Kidney tubule cell (primary cell): ENCODE results near the gene PRKCG.
A peak's percentile ranks its signal among the peaks of the same experiment; 100 is the strongest.

Experiments used
- DNase-seq: peaks from one replicate; pipeline ENCODE4 v3.0.0-alpha.2; 2018; ENCODE audit warnings: low spot score

PRKCG gene

DNA sequence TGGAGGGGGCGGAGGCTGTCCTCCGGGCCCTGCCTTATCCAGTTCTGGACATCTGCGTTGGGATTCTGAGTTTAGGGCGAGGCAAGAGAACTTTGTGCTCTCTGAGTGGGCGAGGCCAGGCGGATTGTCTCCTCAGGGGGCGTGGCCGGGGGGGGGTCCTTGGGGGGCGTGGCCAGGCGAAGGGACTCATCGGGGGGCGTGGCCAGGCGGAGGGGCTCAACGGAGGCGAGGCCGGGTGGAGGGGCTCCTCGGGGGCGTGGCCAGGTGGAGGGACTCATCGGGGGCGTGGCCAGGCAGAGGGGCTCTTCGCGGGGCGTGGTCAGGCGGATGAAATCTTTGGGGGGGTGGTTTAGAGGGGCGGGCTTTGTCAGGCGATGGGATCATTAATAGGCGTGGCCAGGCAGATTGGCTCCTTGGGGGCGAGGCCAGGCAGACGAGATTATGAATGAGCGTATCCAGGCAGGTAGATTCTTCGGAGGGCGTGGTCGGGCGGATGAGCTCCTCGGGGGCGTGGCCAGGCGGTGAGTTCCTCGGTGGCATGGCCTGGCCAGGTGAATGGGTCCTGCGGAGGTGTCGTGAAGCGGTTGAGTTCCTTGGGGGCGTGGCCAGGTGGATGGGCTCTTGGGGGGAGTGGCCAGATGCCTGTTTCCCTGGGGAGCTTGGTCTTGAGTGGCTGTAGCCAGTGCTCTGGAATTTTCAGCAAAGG is 16.8 kb downstream of the PRKCG start:
- DNase-seq: no peak

GRCh38 chr19:53900191-53900860 is 18.3 kb downstream of the PRKCG start:
- no peak for DNase-seq

DNA sequence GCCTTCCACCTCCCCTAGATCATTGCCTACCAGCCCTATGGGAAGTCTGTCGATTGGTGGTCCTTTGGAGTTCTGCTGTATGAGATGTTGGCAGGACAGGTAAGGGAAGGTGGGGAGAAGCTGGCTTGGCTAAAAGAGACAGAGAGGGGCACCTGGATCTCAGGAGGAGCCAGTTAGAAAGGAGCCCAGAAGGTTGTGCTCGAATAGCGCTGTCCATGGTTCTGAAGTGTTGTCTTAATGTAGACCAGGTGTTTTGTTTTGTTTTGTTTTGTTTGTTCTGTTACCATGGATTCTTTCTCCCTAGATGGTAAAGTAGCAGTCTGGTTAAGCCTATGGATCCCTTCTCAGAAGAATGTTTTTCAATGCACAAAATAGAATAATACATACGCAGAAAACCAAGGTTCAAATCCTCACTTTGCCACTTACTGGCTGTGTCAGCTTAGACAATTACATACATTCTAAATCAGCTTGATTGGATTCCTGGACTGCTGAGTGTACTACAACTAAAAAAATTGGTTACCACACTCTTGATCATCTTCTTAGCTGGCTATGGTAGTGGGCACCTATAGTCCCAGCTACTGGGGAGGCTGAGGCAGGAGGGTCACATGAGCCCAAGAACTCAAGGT is 21.2 kb downstream of the PRKCG start:
- peak; percentile 33 for DNase-seq

- no peak for DNase-seq
These were observed 22.9 kb downstream of the PRKCG start for GRCh38 chr19:53904909-53905308.

DNA sequence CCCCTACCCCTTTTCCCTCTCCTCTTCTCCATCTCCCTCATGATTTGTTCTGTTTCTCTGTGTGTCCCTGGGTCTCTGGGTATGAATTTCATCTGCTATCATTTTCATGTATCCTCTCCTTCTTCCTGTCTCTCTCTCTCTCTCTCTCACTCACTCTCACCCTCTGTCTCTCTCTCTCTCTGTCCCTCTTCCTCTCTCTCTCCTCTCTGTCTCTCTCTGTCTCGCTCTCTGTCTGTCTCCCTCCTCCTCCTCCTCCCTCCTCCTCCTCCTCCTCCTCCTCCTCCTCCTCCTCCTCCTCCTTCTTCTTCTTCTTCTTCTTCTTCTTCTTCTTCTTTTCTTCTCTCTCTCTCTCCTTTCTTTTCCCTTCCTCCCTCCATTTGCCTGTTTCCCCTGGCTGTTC is 23.8 kb downstream of the PRKCG start:
- no peak for DNase-seq

DNA sequence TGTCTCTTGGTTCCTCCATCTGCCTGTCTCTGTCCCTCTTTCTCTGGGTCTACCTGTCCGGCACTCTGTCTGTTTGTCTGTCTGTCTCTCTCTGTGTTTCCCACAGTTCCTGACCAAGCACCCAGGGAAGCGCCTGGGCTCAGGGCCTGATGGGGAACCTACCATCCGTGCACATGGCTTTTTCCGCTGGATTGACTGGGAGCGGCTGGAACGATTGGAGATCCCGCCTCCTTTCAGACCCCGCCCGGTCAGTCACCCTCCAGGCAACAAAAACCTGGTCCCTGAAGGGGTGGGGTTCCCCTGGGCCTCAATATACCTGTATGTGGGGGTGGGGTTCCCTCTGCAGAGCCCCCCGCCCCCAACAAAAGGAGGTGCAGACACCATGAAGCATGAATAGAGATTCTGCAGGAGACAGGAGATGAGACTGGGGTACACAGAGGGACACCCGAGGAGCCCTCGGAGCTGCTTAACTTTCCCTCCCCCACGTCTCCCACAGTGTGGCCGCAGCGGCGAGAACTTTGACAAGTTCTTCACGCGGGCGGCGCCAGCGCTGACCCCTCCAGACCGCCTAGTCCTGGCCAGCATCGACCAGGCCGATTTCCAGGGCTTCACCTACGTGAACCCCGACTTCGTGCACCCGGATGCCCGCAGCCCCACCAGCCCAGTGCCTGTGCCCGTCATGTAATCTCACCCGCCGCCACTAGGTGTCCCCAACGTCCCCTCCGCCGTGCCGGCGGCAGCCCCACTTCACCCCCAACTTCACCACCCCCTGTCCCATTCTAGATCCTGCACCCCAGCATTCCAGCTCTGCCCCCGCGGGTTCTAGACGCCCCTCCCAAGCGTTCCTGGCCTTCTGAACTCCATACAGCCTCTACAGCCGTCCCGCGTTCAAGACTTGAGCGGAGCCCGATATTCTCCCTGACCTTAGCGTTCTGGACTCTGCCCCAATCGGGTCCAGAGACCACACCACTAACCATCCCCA is 24.5 kb downstream of the PRKCG start:
- DNase-seq: no peak

- DNase-seq: no peak
These were observed 25.2 kb downstream of the PRKCG start for GRCh38 chr19:53907193-53907581.

GRCh38 chr19:53907690-53908089 is 25.7 kb downstream of the PRKCG start:
- no peak for DNase-seq

- DNase-seq: peak; percentile 22
These were observed 26.3 kb downstream of the PRKCG start for GRCh38 chr19:53908106-53908934.

DNA sequence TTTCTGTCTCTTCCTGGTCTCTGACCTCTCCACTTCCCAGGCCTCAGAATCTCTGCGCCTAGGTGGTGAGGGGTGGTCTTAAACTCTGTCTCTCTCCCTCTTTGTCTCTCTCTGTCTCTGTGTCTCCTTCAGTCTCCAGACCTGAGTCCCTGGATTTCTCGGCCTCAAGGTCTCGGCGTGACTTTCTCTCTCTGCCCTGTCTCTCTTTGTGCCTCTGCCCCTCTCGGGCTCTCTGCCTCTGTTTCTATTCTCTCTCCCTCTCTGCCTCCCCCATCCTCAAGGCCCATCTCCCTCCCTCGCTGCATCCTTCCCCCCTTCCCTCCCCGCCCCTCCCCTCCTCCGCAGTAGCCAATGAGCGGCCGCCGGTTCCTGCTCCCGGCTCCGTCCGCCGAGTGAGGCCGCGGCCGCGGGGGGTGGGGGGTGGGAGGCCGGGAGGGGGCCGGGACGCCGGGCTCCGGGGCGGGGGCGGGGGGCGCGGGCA is 27.0 kb downstream of the PRKCG start, which contains the start of gene CACNG7:
TSS of gene CACNG7 (plus strand) at position 344 of the 481 bp plus-strand sequence. CDS start 3,554 bp downstream, outside the sequence.
- DNase-seq: no peak

- DNase-seq: no peak
These were observed 27.6 kb downstream of the PRKCG start for GRCh38 chr19:53909471-53910169.

GRCh38 chr19:53910170-53910518 is 28.1 kb downstream of the PRKCG start:
- DNase-seq: no peak

GRCh38 chr19:53912653-53913052 is 30.7 kb downstream of the PRKCG start:
- no peak for DNase-seq

DNA sequence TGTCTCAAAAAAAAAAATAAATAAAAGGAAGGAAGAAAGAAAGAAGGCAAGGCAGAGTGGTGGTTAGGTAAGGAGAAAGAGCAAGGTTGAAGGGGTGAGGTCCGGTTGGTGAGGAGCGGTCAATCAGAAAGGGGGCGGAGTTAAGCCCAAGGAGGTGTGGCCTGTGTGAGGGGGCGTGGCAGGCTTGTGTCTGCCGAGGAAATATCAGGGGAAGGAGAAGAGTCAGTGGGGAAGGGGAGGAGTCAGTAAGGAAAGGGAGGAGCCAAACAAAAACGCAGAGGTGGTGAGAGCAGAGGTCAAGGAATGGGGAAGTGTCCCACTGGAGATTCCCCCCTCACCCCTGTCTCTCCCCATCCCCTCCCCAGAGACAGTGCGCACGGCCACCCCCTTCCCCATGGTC is 33.0 kb downstream of the PRKCG start:
- no peak for DNase-seq

GRCh38 chr19:53916004-53916403 is 34.0 kb downstream of the PRKCG start:
- no peak for DNase-seq

DNA sequence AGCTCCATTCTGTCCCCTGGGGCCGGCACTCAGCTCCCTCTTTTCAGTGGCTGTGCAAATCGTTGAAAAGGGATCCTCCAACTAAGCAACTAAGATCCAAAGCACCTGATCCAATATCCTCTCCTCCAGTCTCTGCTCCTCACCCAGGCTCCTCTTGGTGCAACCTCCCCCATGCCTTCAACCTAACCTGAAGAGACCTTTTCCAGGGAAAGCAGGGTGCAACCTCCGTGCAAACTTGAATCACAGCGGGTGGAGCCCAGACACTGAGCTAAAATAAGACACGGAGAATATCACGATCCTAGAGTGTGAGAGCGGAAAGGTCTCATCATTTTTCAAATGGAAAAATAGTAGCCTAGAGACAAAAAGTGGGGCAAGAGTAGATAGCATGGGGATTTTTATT is 35.4 kb downstream of the PRKCG start:
- no peak for DNase-seq

DNA sequence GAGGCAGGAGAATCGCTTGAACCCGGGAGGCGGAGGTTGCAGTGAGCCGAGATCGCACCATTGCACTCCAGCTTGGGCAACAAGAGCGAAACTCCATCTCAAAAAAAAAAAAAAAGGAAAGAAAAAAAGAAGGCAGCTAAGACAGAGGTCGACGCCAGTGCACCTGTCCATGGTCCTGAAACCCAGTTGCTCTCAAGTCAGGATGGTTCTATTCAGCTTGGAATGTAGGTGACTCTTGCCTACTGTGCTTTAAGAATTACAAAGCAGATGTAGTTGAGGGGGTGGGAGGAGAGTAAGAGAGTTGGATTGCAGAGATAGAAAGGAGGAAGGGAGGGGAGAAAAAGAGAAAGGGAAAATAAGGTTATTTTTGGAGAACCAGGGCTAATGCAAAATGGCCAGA is 45.7 kb downstream of the PRKCG start:
- DNase-seq: peak; percentile 32

DNA sequence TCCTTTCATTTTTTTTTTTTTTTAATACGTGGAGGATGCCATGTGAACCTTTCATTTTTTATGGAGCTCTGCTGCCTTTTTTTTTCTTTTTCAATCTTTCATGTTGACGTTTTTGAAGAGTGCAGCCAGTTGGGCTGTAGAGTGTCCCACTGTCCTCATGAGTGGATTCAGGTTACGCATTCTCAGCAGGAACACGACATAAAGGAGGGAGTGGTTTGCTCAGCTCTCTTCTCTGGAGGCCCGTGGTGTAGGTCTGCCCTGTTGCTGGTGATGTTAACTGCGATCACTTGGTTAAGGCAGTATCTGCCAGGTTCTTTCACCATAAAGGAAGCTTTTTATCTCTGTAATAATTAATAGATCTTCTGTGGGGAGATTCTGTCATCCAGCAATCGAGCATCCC is 54.0 kb downstream of the PRKCG start:
- DNase-seq: no peak

GRCh38 chr19:53942001-53942786 is 60.2 kb downstream of the PRKCG start:
- DNase-seq: no peak

DNA sequence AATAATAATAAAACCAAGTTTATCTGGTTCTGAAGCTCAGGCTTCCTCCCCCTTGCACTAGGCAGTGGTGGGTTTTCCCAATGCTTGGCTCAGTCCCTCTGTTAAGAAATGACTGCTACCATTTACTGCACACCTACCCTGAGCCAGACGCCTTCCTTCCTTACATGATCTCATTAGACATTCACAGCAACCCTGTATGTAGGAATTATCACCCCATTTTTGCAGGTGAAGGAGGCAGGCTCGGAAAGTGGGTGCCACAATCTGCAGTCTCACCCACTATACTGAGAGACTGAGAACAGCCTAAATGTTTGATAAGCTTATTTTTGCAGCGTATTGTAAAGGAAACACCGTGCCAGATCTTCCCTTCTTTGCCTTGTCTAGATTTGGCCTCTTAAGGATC is 62.4 kb downstream of the PRKCG start:
- DNase-seq: no peak
